ENCODE results near the gene USP31.

GRCh38 chr16:23068079-23068736, 81.0 kb downstream of the USP31 start:
- TF ChIP-seq GATA2 (IDR thresholded peaks at IDR 0.05; ENCODE audit: low read depth, low read length) (no peak), GATA3 (IDR thresholded peaks at IDR 0.05; ENCODE audit: low read depth, low read length) (no peak)

All from SH-SY5Y (cell line).